LNCaP clone FGC (cell line): ENCODE measurements around the gene CDHR5.
"Not testable (repeated sequence)": the region's sequence is repeated elsewhere in the genome, so short reads cannot be mapped to it uniquely, and the experiment has no call there.

Experiments used
- DNase-seq: peaks from one replicate; pipeline ENCODE4 v3.0.0-alpha.2; 2011; ENCODE audit warnings: low read depth
- H3K4me3 ChIP-seq: 2 replicates; pipeline ENCODE4 v1.5.1; 2011; ENCODE audit warnings: mild to moderate bottlenecking, low read depth, low read length, control low read depth
- TF ChIP-seq, protein P1 (sequence below): IDR thresholded peaks from 2 replicates; pipeline ENCODE4 v1.5.1; 2012; ENCODE audit warnings: mild to moderate bottlenecking; ENCODE audit not compliant: control insufficient read depth, insufficient read depth; ENCODE audit errors: extremely low read depth

The CDHR5 gene

DNA sequence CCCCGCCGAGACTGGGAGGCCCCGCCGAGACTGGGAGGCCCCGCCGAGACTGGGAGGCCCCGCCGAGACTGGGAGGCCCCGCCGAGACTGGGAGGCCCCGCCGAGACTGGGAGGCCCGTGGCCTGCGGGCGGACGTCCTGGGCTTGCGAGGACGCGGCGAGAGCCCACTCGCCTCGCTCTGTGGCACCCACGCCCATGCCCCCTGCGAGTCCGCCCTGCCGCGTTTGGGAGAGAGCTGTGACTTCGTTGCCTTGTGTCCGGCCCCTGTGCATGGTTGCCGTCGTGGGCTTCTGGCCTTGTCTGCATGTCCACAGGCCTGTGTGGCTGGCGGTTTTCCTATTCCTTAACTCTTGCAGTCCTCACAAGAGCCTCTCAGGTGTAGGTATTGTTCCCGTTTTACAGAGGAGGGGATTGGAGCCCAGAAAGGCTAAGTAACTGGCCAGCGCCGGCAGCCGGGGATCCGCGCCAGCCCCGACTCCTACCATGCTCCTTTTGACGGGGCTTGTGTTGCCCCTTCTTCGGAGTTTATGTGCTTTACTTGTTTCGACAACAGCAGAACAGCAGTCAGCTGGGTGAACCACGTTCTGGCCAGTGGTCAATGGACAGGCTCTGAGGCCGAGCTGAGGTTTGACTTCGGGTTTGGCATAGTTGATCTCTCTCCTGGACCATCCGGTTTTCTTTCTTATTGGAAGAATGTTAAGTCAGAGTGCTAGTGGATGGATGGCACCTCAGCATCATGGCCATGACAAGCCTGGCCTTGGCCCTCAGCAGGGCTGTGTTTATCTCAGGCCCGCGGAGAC is 47.7 kb downstream of the CDHR5 start:
- DNase-seq: no peak
- H3K4me3 ChIP-seq: peak overlapping the region; percentile 69
- TF ChIP-seq, protein P1, sequence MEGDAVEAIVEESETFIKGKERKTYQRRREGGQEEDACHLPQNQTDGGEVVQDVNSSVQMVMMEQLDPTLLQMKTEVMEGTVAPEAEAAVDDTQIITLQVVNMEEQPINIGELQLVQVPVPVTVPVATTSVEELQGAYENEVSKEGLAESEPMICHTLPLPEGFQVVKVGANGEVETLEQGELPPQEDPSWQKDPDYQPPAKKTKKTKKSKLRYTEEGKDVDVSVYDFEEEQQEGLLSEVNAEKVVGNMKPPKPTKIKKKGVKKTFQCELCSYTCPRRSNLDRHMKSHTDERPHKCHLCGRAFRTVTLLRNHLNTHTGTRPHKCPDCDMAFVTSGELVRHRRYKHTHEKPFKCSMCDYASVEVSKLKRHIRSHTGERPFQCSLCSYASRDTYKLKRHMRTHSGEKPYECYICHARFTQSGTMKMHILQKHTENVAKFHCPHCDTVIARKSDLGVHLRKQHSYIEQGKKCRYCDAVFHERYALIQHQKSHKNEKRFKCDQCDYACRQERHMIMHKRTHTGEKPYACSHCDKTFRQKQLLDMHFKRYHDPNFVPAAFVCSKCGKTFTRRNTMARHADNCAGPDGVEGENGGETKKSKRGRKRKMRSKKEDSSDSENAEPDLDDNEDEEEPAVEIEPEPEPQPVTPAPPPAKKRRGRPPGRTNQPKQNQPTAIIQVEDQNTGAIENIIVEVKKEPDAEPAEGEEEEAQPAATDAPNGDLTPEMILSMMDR: no peak

DNA sequence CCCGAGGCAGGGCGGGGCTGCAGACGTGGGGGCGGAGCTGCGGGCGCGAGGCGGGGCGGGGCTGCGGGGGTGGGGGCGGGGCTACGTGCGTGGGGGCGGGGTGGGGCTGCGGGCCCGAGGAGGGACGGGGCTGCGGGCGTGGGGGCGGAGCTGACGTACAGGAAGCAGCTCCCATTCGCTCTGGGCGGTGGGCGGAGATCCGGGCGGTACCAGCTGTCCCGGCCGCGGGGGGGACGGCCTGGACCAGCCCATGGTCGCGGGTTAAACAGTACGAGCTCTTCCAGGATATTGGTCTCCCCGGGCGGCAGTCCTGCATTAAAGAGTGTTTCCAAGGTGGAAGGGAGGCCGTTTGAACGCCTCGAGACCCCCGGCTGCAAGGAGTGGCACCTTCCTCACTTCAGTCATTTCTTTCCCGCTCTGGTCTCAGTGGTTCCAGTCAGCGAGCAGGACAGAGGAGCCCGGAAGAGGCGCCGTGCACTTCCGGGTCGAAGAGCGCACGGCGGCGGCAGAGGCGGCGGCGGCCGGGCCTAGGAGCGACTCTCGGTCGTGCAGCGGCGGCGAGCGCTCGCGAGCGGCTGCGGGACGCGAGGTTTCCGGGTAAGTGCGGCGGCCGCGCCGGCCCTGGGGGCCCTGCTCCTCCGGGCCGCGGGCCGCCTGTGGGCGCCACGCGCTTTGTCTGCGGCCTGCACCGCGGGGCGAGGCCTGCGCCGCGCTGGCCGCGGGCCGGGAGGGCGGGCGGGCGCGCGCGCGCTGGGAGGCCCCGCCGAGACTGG is 48.6 kb downstream of the CDHR5 start, which contains the start of gene PHRF1:
TSS of gene PHRF1 (plus strand) at position 475 of the 773 bp plus-strand sequence. CDS start 5,043 bp downstream, outside the sequence.
- peak within 1 kb of the TSS; percentile 79 for H3K4me3 ChIP-seq
- peak; percentile 79 for DNase-seq

DNA sequence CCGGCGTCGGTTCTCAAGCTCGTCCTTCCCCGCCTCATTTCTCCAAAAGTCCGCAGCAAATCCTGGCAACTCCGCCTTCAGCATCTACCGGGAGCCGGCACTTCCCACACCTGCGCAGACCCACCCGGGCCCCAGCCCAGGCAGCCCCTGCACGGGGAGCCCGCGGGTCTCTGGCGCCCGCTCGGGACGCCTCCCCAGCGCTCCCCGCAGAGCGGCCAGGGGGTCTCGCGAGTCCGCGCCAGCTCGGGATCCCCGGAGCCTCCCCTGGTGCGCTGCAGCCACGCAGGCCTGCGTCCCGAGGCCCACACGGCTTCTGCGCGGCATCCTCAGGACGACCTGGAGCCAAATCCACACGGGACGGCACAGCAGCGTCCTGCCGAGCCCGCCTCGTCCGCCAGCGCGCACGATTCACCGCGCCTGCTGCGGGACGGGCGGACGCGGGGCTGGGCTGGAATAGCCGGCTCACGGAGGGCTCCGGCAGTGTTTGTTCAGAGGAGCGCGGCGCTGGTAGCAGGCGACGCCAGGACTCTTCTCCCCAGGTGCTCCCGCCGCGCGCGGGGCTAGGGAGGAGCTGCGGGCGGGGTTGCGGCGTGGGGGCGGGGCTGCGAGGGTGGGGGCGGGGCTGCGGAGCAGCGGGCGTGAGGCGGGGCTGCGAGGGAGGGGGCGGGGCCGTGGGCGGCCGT is 49.3 kb downstream of the CDHR5 start:
- TF ChIP-seq, protein P1: no peak
- peak; percentile 41 for DNase-seq
- H3K4me3 ChIP-seq: peak overlapping the region; percentile 79

More for the DNA sequence above, 48.6 kb downstream of the CDHR5 start, which contains the start of gene PHRF1:
- TF ChIP-seq, protein P1: no peak

- DNase-seq: no peak
- TF ChIP-seq, protein P1: no peak
- peak overlapping the region; percentile 79 for H3K4me3 ChIP-seq
Measured at GRCh38 chr11:574632-575312, 50.0 kb downstream of the CDHR5 start.

- H3K4me3 ChIP-seq: peak overlapping the region; percentile 79
- DNase-seq: not testable (repeated sequence)
Measured at GRCh38 chr11:574031-574570, 50.7 kb downstream of the CDHR5 start.

DNA sequence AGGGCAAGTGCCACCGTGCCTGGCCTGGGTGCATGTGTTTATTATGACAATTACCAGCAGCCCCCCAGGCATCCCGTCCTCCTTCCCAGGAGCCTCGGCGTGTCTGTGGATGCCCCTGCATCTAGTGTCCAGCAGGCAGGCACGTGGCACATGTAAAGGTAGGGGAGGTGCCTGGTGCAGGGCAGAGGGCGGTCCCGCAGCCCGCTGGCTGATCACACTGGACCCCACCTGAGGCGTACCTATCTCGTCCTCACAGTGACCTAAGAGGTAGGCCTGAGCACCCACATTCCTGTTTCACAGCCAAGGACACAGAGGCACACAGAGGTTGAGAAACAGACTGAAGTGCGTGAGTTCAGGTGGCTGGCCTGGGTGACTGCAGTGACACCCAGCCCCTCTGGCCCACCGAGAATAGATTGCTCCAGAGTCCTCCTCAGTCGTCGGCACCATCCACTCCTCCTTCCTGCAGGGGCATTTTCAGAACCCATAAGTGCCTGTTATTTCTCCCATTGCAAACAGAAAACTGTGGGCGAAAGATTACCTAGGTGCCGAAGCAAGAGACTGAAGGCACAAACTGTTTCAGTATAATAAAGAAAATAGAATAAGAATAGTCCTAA is 51.5 kb downstream of the CDHR5 start:
- no peak for DNase-seq
- H3K4me3 ChIP-seq: no peak overlapping the region
- TF ChIP-seq, protein P1: no peak
